Mononuclear cell (primary cell): Measurements from ENCODE around the gene RAE1. TPM values are rescaled to one million over a fixed set of nuclear protein-coding genes. Genes with fewer than 3 reads are reported as not detected.
"Not testable (repeated sequence)": the region's sequence is repeated elsewhere in the genome, so short reads cannot be mapped to it uniquely, and the experiment has no call there.

Experiments used
- H3K27me3 ChIP-seq: 2 replicates; pipeline ENCODE4 v1.6.0; 2011; ENCODE audit warnings: low read length, control low read depth; ENCODE audit not compliant: insufficient read depth
- H3K4me1 ChIP-seq: 2 replicates; pipeline ENCODE4 v1.5.1; 2011; ENCODE audit warnings: mild to moderate bottlenecking, low read length, control low read depth; ENCODE audit not compliant: insufficient read depth
- H3K4me3 ChIP-seq: 2 replicates; pipeline ENCODE4 v1.5.1; 2011; ENCODE audit warnings: mild to moderate bottlenecking, low read length, moderate library complexity
- H3K9me3 ChIP-seq: 2 replicates; pipeline ENCODE4 v1.5.1; 2011; ENCODE audit warnings: low read depth, mild to moderate bottlenecking, control low read depth, low read length
- total RNA-seq: library from RNA; depleted of rRNA; stranded (reverse); fragments of >200 nt; gene quantifications from one replicate; pipeline ENCODE4 v1.2.3, GENCODE V29; 2012

The RAE1 gene
- total RNA-seq, 1 donor: 37.6 TPM

- H3K4me1 ChIP-seq: peaks cover 14% of the 10 kb centered on the region
- no peaks in the 10 kb centered on the region for H3K27me3 ChIP-seq
- H3K9me3 ChIP-seq: no peaks in the 10 kb centered on the region
- H3K4me3 ChIP-seq: no peak overlapping the region
These were observed 64.7 kb downstream of the RAE1 start for GRCh38 chr20:57415771-57416170.

- no peaks in the 10 kb centered on the region for H3K9me3 ChIP-seq
- peaks cover 14% of the 10 kb centered on the region for H3K4me1 ChIP-seq
- no peaks in the 10 kb centered on the region for H3K27me3 ChIP-seq
- no peak overlapping the region for H3K4me3 ChIP-seq
These were observed 65.4 kb downstream of the RAE1 start for GRCh38 chr20:57416296-57417022.

GRCh38 chr20:57417051-57417689 is 66.1 kb downstream of the RAE1 start:
- H3K4me1 ChIP-seq: peaks cover 14% of the 10 kb centered on the region

GRCh38 chr20:57417830-57418780 is 67.0 kb downstream of the RAE1 start:
- peaks cover 14% of the 10 kb centered on the region for H3K4me1 ChIP-seq
- no peaks in the 10 kb centered on the region for H3K27me3 ChIP-seq
- no peak overlapping the region for H3K4me3 ChIP-seq
- no peaks in the 10 kb centered on the region for H3K9me3 ChIP-seq

More at GRCh38 chr20:57417051-57417689, 66.1 kb downstream of the RAE1 start:
- no peaks in the 10 kb centered on the region for H3K27me3 ChIP-seq
- H3K4me3 ChIP-seq: no peak overlapping the region
- H3K9me3 ChIP-seq: no peaks in the 10 kb centered on the region

DNA sequence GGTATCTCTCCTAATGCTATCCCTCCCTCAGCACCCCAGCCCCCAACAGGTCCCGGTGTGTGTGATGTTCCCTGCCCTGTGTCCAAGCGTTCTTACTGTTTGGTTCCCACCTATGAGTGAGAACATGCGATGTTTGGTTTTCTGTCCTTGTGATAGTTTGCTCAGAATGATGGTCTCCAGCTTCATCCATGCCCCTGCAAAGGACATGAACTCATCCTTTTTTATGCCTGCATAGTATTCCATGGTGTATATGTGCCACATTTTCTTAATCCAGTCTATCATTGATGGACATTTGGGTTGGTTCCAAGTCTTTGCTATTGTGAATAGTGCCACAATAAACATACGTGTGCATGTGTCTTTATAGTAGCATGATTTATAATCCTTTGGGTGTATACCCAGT is 68.4 kb downstream of the RAE1 start:
- H3K9me3 ChIP-seq, H3K4me3 ChIP-seq, H3K27me3 ChIP-seq: not testable (repeated sequence)
- H3K4me1 ChIP-seq: peaks cover 19% of the 10 kb centered on the region

DNA sequence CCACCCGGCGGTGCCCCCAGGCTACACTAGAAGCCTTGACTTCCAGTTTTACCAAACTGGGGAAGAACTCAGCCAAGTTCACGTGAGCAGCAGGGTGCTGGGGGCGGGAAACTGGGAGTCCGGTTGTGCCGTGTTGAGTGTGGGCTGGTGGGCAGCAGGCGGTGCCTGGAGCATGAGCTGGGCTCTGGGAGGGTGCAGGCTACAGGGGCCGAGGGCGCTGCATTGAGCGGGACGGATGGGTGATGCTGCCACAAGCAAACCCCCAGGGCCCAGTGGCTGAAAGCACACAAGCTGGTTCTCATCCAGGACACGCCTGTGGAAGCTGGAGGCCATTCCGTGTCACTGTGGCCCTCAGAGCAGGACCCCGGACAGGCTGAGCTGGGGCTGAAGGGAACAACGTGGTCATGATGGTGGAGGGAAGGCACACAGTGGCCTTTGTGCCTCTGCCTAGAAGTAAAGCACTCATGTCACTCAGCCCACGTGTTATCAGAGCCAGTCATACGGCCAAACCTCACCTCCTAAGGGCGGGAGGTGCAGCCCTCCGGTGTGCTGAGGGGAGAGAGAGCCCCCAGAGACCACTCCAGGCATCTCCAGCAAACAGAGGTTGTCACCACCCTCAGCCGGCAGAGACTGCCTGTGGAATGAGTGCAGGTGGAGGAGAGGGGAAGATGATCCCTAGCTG is 69.7 kb downstream of the RAE1 start:
- no peaks in the 10 kb centered on the region for H3K27me3 ChIP-seq
- H3K4me1 ChIP-seq: peaks cover 23% of the 10 kb centered on the region
- H3K4me3 ChIP-seq: no peak overlapping the region
- H3K9me3 ChIP-seq: no peaks in the 10 kb centered on the region

GRCh38 chr20:57421253-57422220 is 70.5 kb downstream of the RAE1 start:
- Histone ChIP-seq H3K4me3 (no peak overlapping the region), H3K4me1 (peaks cover 32% of the 10 kb centered on the region), H3K9me3 (no peaks in the 10 kb centered on the region), H3K27me3 (no peaks in the 10 kb centered on the region)

GRCh38 chr20:57422254-57422653 is 71.2 kb downstream of the RAE1 start:
- Histone ChIP-seq H3K4me3 (no peak overlapping the region), H3K9me3 (no peaks in the 10 kb centered on the region), H3K4me1 (peaks cover 36% of the 10 kb centered on the region), H3K27me3 (no peaks in the 10 kb centered on the region)

DNA sequence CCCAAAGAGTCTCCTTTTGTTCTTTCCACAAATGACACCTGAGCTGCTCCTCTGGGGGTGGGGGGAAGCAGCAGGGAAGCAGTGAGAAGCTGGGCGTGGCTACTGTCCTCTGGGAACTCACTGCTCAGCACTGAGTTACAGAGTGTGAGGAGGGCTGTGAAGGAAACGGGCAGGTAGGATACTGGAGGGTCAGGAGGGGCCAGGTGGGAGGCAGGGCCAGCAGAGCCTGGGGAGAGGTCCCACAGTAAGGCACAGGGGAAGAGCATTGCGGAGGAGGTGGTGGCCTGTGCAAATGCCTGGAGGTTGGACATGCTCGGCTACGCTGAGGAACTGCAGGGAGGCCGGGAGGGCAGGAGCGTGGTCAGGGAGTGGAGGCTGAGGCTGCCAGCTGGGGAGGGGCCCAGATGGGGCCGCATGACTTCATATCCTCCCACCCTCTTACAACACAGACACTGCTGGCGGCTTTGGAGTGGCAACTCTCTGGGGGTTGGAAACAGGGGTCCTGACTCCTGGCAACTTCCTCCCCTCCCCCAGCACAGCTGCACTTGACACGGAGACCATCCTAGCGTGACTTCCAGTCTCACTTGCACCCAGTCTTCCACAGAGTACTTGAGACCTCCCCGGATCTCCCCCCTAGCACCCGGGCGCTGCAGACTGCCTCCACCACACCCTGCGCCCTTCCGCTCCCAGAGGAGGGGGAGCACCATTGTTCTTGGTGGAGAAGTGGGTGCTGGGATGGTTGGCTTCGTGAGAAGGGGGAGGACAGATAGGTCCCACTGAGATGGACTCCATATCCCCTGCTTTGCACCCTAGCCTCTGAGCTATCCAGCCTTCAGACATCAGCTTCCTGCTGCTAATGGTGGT is 74.3 kb downstream of the RAE1 start:
- H3K4me1 ChIP-seq: peaks cover 56% of the 10 kb centered on the region
- H3K4me3 ChIP-seq: no peak overlapping the region
- no peaks in the 10 kb centered on the region for H3K27me3 ChIP-seq
- H3K9me3 ChIP-seq: no peaks in the 10 kb centered on the region

GRCh38 chr20:57426271-57426689 is 75.2 kb downstream of the RAE1 start:
- Histone ChIP-seq H3K9me3 (no peaks in the 10 kb centered on the region), H3K4me1 (peaks cover 65% of the 10 kb centered on the region), H3K27me3 (no peaks in the 10 kb centered on the region), H3K4me3 (no peak overlapping the region)

GRCh38 chr20:57426831-57427230 is 75.8 kb downstream of the RAE1 start:
- Histone ChIP-seq H3K4me1 (peaks cover 71% of the 10 kb centered on the region), H3K4me3 (no peak overlapping the region), H3K9me3 (no peaks in the 10 kb centered on the region), H3K27me3 (no peaks in the 10 kb centered on the region)

DNA sequence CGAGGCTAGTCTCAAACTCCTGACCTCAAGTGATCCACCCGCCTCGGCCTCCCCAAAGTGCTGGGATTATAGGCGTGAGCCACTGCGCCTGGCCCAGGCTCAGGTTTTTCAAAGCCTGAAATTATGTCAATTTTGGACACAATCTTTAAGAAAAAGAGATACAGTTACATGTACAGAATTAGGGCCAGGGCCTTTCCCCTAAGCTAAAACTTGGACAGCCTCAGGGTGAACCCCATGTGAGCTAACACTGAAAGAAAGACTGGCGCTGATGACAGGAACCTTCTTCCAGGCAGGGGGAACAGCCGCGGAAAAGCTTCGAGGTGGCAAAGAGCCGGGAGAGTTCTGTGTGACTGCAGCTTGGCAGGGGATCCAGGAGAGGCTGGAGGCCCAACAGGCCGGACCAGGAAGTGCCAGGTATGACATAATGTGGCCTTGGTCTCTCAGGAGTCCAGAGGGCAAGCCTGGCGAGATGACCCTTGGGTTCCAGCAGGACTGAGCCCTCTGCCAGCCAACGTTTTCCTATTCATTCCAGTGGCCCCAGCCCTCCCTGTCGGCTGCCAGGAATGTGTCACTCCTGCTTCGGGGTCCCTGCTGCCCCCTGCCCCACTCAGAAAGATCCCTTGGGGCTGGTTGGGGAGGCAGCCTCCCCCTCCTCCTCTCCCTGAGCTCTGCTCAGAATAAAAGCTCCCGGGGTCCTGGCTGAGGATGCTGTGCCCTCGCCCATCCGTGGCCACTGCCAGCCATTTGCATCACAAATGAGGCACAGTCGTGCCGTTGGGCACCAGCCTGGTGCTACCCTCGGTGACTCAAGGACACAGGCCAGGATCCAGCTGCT is 77.5 kb downstream of the RAE1 start:
- H3K4me1 ChIP-seq: peaks cover 85% of the 10 kb centered on the region
- no peaks in the 10 kb centered on the region for H3K9me3 ChIP-seq
- H3K27me3 ChIP-seq: no peaks in the 10 kb centered on the region

More for the DNA sequence above, 77.5 kb downstream of the RAE1 start:
- no peak overlapping the region for H3K4me3 ChIP-seq
